Right ventricle myocardium superior (tissue), 1 donor: ENCODE measurements around the gene TPH1. TPM values are rescaled to one million over a fixed set of nuclear protein-coding genes. Genes with fewer than 3 reads are reported as not detected.

Experiments used
- total RNA-seq: library from RNA; stranded (reverse); fragmentation: NEBNext Ultra II Directional; extraction: Animal tissue kit (Norgen Biotek cat#: 25700); gene quantifications from one replicate; pipeline ENCODE4 v1.2.1, GENCODE V29; 2021
- donor health status: DM: no; HTN: yes; CAD: no; lungs with severe emphysema.

The TPH1 gene
- total RNA-seq, 1 donor from 2014 or later: 0.08 TPM

Other genes starting within 250 kb of the TPH1 start
- gene SERGEF, start 33.2 kb downstream of the TPH1 start, total RNA-seq: 14.7 TPM
- 7.3 TPM for gene SAAL1, start 59.8 kb upstream of the TPH1 start, total RNA-seq
- gene MRGPRX3, start 86.3 kb upstream of the TPH1 start, total RNA-seq: not detected
- not detected for gene MRGPRX4, start 126.6 kb upstream of the TPH1 start, total RNA-seq
- gene SAA4, start 190.5 kb upstream of the TPH1 start, total RNA-seq: not detected
- gene SAA2, start 202.4 kb upstream of the TPH1 start, total RNA-seq: 1.3 TPM
- 6.9 TPM for gene SAA1, start 220.0 kb upstream of the TPH1 start, total RNA-seq